ENCODE data around the gene NFIA. TPM values are rescaled to one million over a fixed set of nuclear protein-coding genes. Genes with fewer than 3 reads are reported as not detected.
A peak's percentile ranks its signal among the peaks of the same experiment; 100 is the strongest.

Gene NFIA
- total RNA-seq, 1 experiment from 2014 or later, result 12.7 TPM

GRCh38 chr1:61253059-61253735 lies 170.8 kb downstream of the NFIA start:
- no peaks in the 10 kb centered on the region for H3K9me2 ChIP-seq (replicated peaks; ENCODE audit: low read length)
- TF ChIP-seq EZH2 (IDR thresholded peaks at IDR 0.05; ENCODE audit: low read length, unreplicated experiment), result no peak
- peaks cover 21% of the 10 kb centered on the region for H3K4me1 ChIP-seq (ENCODE audit: insufficient read depth, low read length)
- H3K4me3 ChIP-seq (ENCODE audit: low read length), result no peak overlapping the region
- BruUV-seq (replicated peaks), result no TSS peak
- H3K4me2 ChIP-seq (ENCODE audit: low read length), result no peak overlapping the region
- H3K9me3 ChIP-seq (ENCODE audit: low read length), result no peaks in the 10 kb centered on the region
- DNase-seq (peak; percentile 26), ATAC-seq (no peak)
- H3K27me3 ChIP-seq (ENCODE audit: low read length), result no peaks in the 10 kb centered on the region
- POLR2A ChIA-PET (ENCODE audit: unreplicated experiment), result no interaction called here
- no peaks in the 10 kb centered on the region for H3K79me2 ChIP-seq (ENCODE audit: low read length)
- no peak overlapping the region for H2AFZ ChIP-seq (ENCODE audit: low read length)
- CTCF ChIA-PET, result no interaction called here
- H3K36me3 ChIP-seq (ENCODE audit: low read depth, low read length), result no peaks in the 10 kb centered on the region
- H4K20me1 ChIP-seq (ENCODE audit: low read length), result no peaks in the 10 kb centered on the region
- no peaks in the 10 kb centered on the region for H3F3A ChIP-seq (ENCODE audit: low read length, unreplicated experiment)
- no peak overlapping the region for H3K27ac ChIP-seq (ENCODE audit: low read length)
- intact Hi-C loops (cut with micrococcal nuclease), result no loop called here
- no peak overlapping the region for H3K9ac ChIP-seq (ENCODE audit: low read length)

DNA sequence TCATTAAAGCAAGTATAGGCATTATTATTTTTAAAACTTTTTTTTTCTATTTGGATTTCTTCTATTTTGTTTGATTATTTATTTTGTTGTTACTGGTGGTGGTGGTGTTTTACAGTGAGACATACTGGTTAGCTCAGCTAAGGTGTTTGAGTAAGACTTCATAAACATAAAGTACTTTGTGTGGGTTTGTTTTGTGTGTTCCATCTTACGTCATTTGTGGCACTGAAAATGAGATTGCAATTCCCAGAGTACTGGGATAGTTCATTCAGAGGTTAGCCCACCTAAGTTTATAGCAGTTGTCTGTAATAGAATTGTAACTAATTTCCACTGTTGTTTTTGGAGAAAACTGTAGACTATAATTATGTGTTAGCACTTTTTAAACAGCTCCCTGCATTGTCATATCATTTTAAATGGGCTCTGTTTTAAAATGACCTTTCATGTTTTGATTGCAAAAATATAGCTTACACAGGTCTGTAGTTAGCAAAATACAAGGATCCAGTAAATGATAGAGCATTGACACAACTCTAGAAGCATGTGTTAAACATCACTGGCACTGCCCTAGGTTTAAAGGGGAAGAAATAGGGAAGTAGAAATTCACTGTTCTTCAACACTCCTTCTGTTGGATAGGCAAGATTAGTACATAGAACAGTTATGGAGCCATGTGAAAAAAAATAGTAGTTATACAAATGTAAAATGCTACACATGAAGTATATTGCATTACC lies 171.7 kb downstream of the NFIA start:
- Histone ChIP-seq H3K27ac (ENCODE audit: low read length) (no peak overlapping the region), H3K27me3 (ENCODE audit: low read length) (no peaks in the 10 kb centered on the region), H3K36me3 (ENCODE audit: low read depth, low read length) (no peaks in the 10 kb centered on the region), H3K4me1 (ENCODE audit: insufficient read depth, low read length) (peaks cover 21% of the 10 kb centered on the region), H3K79me2 (ENCODE audit: low read length) (no peaks in the 10 kb centered on the region), H3K9ac (ENCODE audit: low read length) (no peak overlapping the region), H2AFZ (ENCODE audit: low read length) (no peak overlapping the region), H4K20me1 (ENCODE audit: low read length) (no peaks in the 10 kb centered on the region), H3K4me2 (ENCODE audit: low read length) (peak overlapping the region; percentile 76), H3F3A (ENCODE audit: low read length, unreplicated experiment) (no peaks in the 10 kb centered on the region), H3K9me2 (replicated peaks; ENCODE audit: low read length) (no peaks in the 10 kb centered on the region), H3K4me3 (ENCODE audit: low read length) (no peak overlapping the region), H3K9me3 (ENCODE audit: low read length) (no peaks in the 10 kb centered on the region)
- ChIA-PET POLR2A (ENCODE audit: unreplicated experiment) (no interaction called here), CTCF (interaction anchor here (1.1 kb wide), 1 partner anchor 204 kb away, joined by 3 read pairs; no protein-coding TSS in a partner anchor)
- intact Hi-C loops (cut with micrococcal nuclease), result no loop called here
- TF ChIP-seq EZH2 (IDR thresholded peaks at IDR 0.05; ENCODE audit: low read length, unreplicated experiment), result no peak
- TF ChIP-seq, protein P1, sequence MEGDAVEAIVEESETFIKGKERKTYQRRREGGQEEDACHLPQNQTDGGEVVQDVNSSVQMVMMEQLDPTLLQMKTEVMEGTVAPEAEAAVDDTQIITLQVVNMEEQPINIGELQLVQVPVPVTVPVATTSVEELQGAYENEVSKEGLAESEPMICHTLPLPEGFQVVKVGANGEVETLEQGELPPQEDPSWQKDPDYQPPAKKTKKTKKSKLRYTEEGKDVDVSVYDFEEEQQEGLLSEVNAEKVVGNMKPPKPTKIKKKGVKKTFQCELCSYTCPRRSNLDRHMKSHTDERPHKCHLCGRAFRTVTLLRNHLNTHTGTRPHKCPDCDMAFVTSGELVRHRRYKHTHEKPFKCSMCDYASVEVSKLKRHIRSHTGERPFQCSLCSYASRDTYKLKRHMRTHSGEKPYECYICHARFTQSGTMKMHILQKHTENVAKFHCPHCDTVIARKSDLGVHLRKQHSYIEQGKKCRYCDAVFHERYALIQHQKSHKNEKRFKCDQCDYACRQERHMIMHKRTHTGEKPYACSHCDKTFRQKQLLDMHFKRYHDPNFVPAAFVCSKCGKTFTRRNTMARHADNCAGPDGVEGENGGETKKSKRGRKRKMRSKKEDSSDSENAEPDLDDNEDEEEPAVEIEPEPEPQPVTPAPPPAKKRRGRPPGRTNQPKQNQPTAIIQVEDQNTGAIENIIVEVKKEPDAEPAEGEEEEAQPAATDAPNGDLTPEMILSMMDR (conservative IDR thresholded peaks at IDR 0.05; ENCODE audit: low read depth, low read length), result no peak
- no peak for TF ChIP-seq EZH2phosphoT487 (IDR thresholded peaks at IDR 0.05; ENCODE audit: borderline replicate concordance, low read length)
- BruUV-seq (replicated peaks), result no TSS peak
- peak; percentile 26 for ATAC-seq
- DNase-seq, result no peak

GRCh38 chr1:61254634-61255357 lies 172.4 kb downstream of the NFIA start:
- DNase-seq, result peak; percentile 44
- H3K79me2 ChIP-seq (ENCODE audit: low read length), result no peaks in the 10 kb centered on the region
- H3K27me3 ChIP-seq (ENCODE audit: low read length), result no peaks in the 10 kb centered on the region
- peaks cover 21% of the 10 kb centered on the region for H3K4me1 ChIP-seq (ENCODE audit: insufficient read depth, low read length)
- intact Hi-C loops (cut with micrococcal nuclease), result no loop called here
- peak; percentile 94 for ATAC-seq
- no peak overlapping the region for H3K9ac ChIP-seq (ENCODE audit: low read length)
- H3K27ac ChIP-seq (ENCODE audit: low read length), result no peak overlapping the region
- peak overlapping the region; percentile 76 for H3K4me2 ChIP-seq (ENCODE audit: low read length)
- no peaks in the 10 kb centered on the region for H3F3A ChIP-seq (ENCODE audit: low read length, unreplicated experiment)
- no peaks in the 10 kb centered on the region for H3K9me3 ChIP-seq (ENCODE audit: low read length)
- H3K9me2 ChIP-seq (replicated peaks; ENCODE audit: low read length), result no peaks in the 10 kb centered on the region
- POLR2A ChIA-PET (ENCODE audit: unreplicated experiment), result no interaction called here
- H4K20me1 ChIP-seq (ENCODE audit: low read length), result no peaks in the 10 kb centered on the region
- CTCF ChIA-PET, result interaction anchor here (1.1 kb wide), 1 partner anchor 205 kb away, joined by 3 read pairs; no protein-coding TSS in a partner anchor
- TF ChIP-seq EZH2 (IDR thresholded peaks at IDR 0.05; ENCODE audit: low read length, unreplicated experiment), result no peak
- no peak for TF ChIP-seq EZH2phosphoT487 (IDR thresholded peaks at IDR 0.05; ENCODE audit: borderline replicate concordance, low read length)
- TF ChIP-seq, protein P1 (conservative IDR thresholded peaks at IDR 0.05; ENCODE audit: low read depth, low read length), result no peak
- no TSS peak for BruUV-seq (replicated peaks)
- H3K4me3 ChIP-seq (ENCODE audit: low read length), result peak overlapping the region; percentile 49
- H2AFZ ChIP-seq (ENCODE audit: low read length), result peak overlapping the region; percentile 56
- no peaks in the 10 kb centered on the region for H3K36me3 ChIP-seq (ENCODE audit: low read depth, low read length)

Measured in PC-3 (cell line).